Fibroblast of mammary gland (primary cell): ENCODE measurements around the gene PPP1R3F.
A peak's percentile ranks its signal among the peaks of the same experiment; 100 is the strongest.
"Not testable (repeated sequence)": the region's sequence is repeated elsewhere in the genome, so short reads cannot be mapped to it uniquely, and the experiment has no call there.

Experiments
- DNase-seq: peaks from one replicate; pipeline ENCODE4 v3.0.0-alpha.2; 2010; ENCODE audit warnings: low read depth
- H3K4me3 ChIP-seq: 2 replicates; pipeline ENCODE4 v1.5.1; 2011; ENCODE audit warnings: low read depth, mild to moderate bottlenecking, low read length, moderate library complexity; ENCODE audit not compliant: control insufficient read depth
- TF ChIP-seq, protein P1 (sequence below): conservative IDR thresholded peaks from 2 replicates; pipeline ENCODE4 v1.5.1; 2011; ENCODE audit warnings: low read depth, low read length, inconsistent platforms; ENCODE audit not compliant: control insufficient read depth, insufficient read depth

PPP1R3F gene

DNA sequence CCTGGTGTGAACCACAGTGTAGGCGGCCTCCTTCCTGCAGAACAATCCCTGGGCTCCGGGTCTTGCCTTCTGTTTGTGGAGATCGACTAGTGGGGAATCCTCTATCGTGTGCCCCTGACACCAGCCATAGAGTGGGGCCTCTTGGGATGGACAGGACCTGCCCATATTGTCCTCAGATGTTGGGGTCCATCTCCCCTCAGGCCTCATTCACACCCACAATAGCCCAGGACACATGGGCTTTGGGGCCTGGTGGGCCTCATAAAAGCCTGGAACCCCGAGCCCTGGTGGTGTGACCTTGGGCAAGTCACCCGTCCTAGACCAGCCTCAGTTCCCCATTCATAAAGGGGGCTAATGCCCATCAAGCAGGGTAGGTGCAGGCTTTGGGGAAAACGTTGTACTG, 20.6 kb downstream of the PPP1R3F start:
- TF ChIP-seq, protein P1, sequence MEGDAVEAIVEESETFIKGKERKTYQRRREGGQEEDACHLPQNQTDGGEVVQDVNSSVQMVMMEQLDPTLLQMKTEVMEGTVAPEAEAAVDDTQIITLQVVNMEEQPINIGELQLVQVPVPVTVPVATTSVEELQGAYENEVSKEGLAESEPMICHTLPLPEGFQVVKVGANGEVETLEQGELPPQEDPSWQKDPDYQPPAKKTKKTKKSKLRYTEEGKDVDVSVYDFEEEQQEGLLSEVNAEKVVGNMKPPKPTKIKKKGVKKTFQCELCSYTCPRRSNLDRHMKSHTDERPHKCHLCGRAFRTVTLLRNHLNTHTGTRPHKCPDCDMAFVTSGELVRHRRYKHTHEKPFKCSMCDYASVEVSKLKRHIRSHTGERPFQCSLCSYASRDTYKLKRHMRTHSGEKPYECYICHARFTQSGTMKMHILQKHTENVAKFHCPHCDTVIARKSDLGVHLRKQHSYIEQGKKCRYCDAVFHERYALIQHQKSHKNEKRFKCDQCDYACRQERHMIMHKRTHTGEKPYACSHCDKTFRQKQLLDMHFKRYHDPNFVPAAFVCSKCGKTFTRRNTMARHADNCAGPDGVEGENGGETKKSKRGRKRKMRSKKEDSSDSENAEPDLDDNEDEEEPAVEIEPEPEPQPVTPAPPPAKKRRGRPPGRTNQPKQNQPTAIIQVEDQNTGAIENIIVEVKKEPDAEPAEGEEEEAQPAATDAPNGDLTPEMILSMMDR, result no peak
- no peak overlapping the region for H3K4me3 ChIP-seq
- no peak for DNase-seq

DNA sequence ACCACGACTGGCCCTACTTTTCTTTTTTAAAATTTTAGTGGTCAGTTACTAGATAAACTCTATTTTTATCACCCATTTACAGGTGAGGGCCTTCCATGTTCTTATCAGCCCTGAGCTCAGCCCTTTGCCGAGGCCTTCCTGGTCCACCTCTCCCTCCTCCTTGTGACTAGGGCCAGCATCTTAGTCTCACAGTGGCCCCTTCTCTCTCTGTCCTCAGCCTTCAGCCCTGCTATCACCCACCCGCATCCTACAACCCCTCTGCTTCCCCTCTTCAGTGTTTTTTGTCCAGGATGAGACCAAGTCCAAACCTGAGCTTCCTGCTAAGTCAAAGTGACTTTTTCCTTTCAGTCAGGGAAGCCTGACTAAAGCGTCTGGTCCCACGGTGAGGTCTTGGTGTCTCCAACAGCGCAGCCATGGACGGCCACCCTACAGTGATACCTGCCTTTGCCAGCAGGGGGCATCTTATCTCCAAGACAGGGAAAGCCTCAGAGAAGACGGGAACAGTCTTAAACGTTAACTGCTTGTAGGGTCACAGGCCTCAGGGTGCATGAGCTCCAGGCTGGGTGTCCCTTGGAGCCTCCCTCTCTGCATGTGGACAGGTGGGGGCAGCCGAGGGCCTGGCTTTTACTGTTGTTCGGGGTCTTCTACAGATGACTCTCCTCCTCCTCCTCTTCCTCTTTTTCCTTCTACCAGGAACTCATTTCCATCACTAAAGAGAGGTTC, 22.2 kb downstream of the PPP1R3F start:
- TF ChIP-seq, protein P1, result peak; percentile 70
- DNase-seq, result peak; percentile 62
- no peak overlapping the region for H3K4me3 ChIP-seq

DNA sequence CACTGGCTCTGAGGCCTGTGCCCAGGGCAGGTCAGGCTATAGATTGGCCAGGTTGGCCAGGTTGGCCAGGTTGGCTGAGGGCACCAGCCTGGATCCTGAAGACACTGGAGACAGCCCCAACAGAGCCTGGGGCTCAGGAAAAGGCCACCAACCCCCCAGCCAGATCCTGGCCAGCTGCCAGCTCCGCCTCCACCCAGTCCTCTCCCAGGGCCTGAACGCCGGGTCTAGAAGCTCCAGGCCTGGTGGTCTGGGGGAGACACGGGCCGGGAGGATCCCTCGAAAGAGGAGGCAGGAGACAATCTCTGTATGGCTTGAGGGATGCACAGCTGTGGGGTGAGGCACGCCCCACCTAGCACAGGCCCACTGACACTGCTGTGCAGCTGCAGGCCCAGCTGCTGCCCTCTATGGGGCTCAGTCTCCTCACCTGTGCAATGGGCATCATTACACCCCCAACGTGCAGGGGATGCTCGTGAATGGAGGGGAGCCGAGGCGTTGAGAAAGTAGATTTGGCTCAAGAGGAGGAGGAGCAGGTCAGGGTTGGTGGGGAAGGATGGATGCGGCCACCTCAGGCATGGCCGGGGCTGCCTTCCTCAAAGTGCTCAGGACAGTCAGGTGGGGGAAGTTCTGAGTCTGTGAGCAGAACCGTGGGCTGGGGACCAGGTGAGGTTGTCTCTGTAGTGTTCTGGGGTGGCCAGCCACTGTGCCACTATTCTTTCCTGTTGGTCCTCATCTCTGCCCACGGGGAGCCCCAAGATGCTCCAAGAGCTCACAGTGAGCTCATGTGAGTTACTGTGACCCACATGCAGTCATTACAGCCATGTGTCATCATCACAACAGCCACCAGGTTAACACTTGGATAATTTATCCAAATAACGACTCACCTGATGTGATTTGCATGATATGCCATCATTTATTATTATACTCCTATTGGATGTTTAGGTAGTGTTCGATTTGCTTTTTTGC, 23.1 kb downstream of the PPP1R3F start:
- TF ChIP-seq, protein P1, result no peak
- DNase-seq, result no peak
- H3K4me3 ChIP-seq, result no peak overlapping the region

DNA sequence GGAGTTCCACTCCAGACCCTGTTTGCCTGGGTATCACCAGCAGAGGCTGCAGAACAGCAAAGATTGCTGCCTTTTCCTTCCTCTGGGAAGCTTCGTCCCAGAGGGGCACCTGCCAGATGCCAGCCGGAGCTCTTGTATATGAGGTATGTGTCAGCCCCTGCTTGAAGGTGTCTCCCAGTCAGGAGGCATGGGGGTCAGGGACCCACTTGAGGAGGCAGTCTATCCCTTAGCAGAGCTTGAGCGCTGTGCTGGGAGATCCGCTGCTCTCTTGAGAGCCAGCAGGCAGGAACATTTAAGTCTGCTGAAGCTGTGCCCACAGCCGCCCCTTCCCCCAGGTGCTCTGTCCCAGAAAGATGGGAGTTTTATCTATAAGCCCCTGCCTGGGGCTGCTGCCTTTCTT, 29.7 kb downstream of the PPP1R3F start:
- not testable (repeated sequence) for H3K4me3 ChIP-seq, DNase-seq

DNA sequence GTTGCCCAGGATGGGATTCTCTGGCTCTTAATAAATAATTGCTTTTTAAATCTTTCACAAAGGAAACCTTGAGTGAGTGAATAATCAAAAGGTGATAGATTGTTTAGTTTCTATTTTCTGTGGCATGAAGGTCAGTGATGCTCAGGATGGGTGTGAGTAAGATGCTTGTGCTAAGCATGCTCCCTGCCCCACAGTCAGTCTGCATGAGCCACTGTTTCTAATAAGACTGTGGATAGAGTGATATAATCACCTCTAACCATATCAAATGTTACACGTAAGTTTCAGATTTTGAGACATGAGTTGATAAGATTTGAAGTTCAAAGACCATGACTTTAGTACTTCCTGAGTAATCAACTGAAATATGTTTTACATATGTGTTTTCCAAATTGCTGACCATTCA, 31.1 kb downstream of the PPP1R3F start:
- DNase-seq, result no peak
- TF ChIP-seq, protein P1, result no peak
- H3K4me3 ChIP-seq, result no peak overlapping the region

DNA sequence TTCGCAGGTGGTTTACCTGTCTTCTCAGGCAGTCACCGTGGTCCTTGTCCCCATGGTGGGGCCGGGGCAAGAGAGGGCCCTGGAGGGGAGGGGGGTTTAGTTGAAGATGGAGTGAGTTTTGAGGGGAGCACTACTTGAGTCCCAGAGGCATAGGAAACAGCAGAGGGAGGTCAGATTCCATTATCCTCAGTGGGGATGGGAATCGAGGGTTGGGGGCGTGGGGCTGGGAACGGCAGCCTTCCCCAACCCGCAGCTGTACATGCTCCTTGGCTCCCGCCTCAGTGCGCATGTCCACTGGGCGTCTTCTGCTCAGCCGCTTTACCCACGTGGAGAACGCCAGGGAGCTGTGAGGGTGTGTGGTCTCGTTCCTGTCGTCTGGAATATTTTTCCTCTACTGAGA, 33.8 kb downstream of the PPP1R3F start, which contains the start of gene GAGE10:
Gene GAGE10, plus strand, starts transcription at position 301 of the 400 bp plus-strand sequence. CDS start 1,214 bp downstream, outside the sequence.
- TF ChIP-seq, protein P1, result no peak
- no peak for DNase-seq
- H3K4me3 ChIP-seq, result no peak within 1 kb of the TSS

DNA sequence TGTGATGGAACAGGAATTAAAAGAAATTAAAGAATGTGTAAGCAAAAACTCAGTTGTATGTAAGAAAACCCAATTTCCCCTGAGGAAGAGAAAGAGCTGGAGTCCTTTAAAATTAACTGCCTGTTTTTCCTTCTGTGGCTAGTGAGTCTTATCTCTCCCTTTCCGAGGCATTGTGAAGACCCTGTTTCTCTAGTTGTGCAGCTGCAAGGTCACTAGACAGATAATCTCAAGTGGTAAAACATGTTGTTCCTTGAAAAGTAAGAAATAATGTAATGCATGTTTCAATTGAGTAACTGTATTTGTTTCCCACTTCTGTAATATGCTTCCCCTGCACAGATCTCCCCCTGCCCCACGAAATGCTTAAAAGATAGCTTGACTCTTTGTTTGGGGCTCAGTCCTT, 38.2 kb downstream of the PPP1R3F start:
- DNase-seq, H3K4me3 ChIP-seq: not testable (repeated sequence)
